Measurements from ENCODE around the gene SLC6A19.
"Not testable (repeated sequence)": the region's sequence is repeated elsewhere in the genome, so short reads cannot be mapped to it uniquely, and the experiment has no call there.

The SLC6A19 gene

GRCh38 chr5:1222621-1223277 is 21.4 kb downstream of the SLC6A19 start:
- no peak for DNase-seq (ENCODE audit: low spot score)

- DNase-seq (ENCODE audit: low spot score): no peak
Observed at GRCh38 chr5:1223278-1223670, 21.9 kb downstream of the SLC6A19 start.

- DNase-seq (ENCODE audit: low spot score): no peak
Observed at GRCh38 chr5:1224631-1225030, 23.2 kb downstream of the SLC6A19 start.

- DNase-seq (ENCODE audit: low spot score): no peak
Observed at GRCh38 chr5:1225081-1225480, 23.7 kb downstream of the SLC6A19 start, which contains the start of gene SLC6A18. TSS of gene SLC6A18 (plus strand) at chr5:1225381. CDS start at chr5:1225478, 97 bp downstream.

- DNase-seq (ENCODE audit: low spot score): no peak
Observed at GRCh38 chr5:1226231-1226630, 24.8 kb downstream of the SLC6A19 start.

GRCh38 chr5:1226839-1227581 is 25.6 kb downstream of the SLC6A19 start:
- no peak for DNase-seq (ENCODE audit: low spot score)

- DNase-seq (ENCODE audit: low spot score): peak; percentile 56
Observed at GRCh38 chr5:1227667-1228066, 26.3 kb downstream of the SLC6A19 start.

- DNase-seq (ENCODE audit: low spot score): no peak
Observed at GRCh38 chr5:1228120-1228519, 26.7 kb downstream of the SLC6A19 start.

- not testable (repeated sequence) for DNase-seq (ENCODE audit: low spot score)
Observed at GRCh38 chr5:1229023-1229422, 27.6 kb downstream of the SLC6A19 start.

- no peak for DNase-seq (ENCODE audit: low spot score)
Observed at GRCh38 chr5:1229822-1230221, 28.4 kb downstream of the SLC6A19 start.

GRCh38 chr5:1230551-1230950 is 29.2 kb downstream of the SLC6A19 start:
- no peak for DNase-seq (ENCODE audit: low spot score)

- no peak for DNase-seq (ENCODE audit: low spot score)
Observed at GRCh38 chr5:1231354-1231905, 30.0 kb downstream of the SLC6A19 start.

GRCh38 chr5:1232780-1233179 is 31.4 kb downstream of the SLC6A19 start:
- no peak for DNase-seq (ENCODE audit: low spot score)

GRCh38 chr5:1235379-1235778 is 34.0 kb downstream of the SLC6A19 start:
- no peak for DNase-seq (ENCODE audit: low spot score)

- no peak for DNase-seq (ENCODE audit: low spot score)
Observed at GRCh38 chr5:1235838-1236237, 34.4 kb downstream of the SLC6A19 start.

- no peak for DNase-seq (ENCODE audit: low spot score)
Observed at GRCh38 chr5:1239505-1240251, 38.3 kb downstream of the SLC6A19 start.

GRCh38 chr5:1240496-1241260 is 39.3 kb downstream of the SLC6A19 start:
- no peak for DNase-seq (ENCODE audit: low spot score)

GRCh38 chr5:1241509-1242080 is 40.2 kb downstream of the SLC6A19 start:
- DNase-seq (ENCODE audit: low spot score): no peak

- DNase-seq (ENCODE audit: low spot score): no peak
Observed at GRCh38 chr5:1242733-1243486, 41.5 kb downstream of the SLC6A19 start.

GRCh38 chr5:1243487-1244130 is 42.2 kb downstream of the SLC6A19 start:
- DNase-seq (ENCODE audit: low spot score): no peak

Data from kidney tubule cell (primary cell).